HEK293T (cell line): Measurements from ENCODE around the gene CDHR2.

Experiments
- BHLHE40 ChIP-seq: fragments of 450-650 bp; IDR thresholded peaks from 2 replicates; pipeline ENCODE4 v1.6.1; 2016; ENCODE audit warnings: mild to moderate bottlenecking, moderate library complexity, borderline replicate concordance
- CTBP1 ChIP-seq: fragments of 450-650 bp; IDR thresholded peaks from 2 replicates; pipeline ENCODE4 v1.6.1; 2016; ENCODE audit warnings: borderline replicate concordance
- ELF4 ChIP-seq: fragments of 450-650 bp; IDR thresholded peaks from 2 replicates; pipeline ENCODE4 v1.6.1; 2017; ENCODE audit warnings: antibody characterized with exemption
- HDGF ChIP-seq: fragments of 450-650 bp; IDR thresholded peaks from 2 replicates; pipeline ENCODE4 v1.6.1; 2017; ENCODE audit warnings: antibody characterized with exemption, borderline replicate concordance
- L3MBTL2 ChIP-seq: fragments of 450-650 bp; conservative IDR thresholded peaks from 2 replicates; pipeline ENCODE4 v1.6.1; 2016; ENCODE audit warnings: mild to moderate bottlenecking
- TARDBP ChIP-seq: fragments of 450-650 bp; IDR thresholded peaks from 2 replicates; pipeline ENCODE4 v1.6.1; 2016
- ZNF384 ChIP-seq: fragments of 450-650 bp; IDR thresholded peaks from 2 replicates; pipeline ENCODE4 v1.6.1; 2016

DNA sequence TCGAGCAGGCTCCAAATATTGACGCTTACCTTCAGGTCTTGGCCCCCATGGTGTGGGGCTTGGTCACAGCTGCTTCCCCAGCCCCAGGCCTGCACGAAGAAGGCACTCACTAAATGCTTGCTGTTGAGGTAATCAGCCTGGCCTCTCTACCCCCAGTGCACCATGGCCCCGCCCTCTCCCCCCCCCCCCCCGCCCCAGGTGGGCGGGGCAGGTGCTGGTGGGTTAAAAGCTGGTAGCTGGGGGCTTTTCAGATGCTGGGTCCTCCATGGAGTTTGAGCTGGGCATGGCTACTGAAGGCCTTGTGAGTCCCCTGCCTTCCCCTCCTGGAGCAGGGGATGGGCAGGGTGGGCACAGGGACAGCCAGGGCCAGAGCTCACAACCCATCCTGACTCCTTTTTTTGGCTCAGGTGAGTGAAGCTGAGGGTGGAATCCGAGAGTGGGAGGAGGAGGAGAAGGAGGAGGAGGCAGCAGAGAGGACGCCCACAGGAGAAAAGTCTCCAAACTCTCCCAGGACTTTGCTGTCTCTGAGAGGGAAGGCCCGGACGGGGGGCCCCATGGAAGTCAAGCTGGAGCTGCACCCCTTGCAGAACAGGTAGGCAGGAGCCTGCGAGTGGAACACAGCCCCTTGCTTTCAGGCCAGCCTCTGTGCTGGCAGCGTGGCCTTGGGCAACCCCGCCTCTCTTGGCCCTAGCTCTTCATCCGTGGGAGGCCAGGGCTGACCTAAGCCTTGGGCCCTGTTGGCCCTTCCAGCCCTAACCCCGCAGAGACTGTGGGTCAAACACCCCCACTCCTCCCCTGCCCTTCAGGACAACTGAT lies 93.7 kb downstream of the CDHR2 start:
- TF ChIP-seq BHLHE40 (no peak), CTBP1 (no peak), L3MBTL2 (no peak), ZNF384 (no peak), TARDBP (no peak), ELF4 (no peak), HDGF (no peak)
